ENCODE measurements around the gene RPL27A. TPM values are rescaled to one million over a fixed set of nuclear protein-coding genes. Genes with fewer than 3 reads are reported as not detected.

The RPL27A gene
- total RNA-seq, 1 donor from 2014 or later = 653 TPM

DNA sequence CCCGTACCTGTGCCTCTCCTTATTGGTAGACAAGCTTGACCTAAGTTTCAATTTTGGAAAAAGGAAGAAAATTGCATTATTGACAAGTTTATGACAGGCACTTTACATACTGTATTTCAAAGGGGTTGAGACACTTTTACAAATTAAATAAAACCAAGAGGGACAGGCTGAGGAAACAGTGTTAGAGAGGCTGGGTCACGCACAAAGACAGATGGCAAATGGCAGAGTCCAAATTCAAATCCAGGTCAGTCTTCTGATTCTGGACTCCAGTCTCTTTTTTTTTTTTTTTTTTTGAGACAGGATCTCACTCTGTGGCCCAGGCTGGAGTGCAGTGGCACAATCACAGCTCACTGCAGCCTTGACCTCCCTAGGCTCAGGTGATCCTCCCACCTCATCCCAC is 10.2 kb upstream of the RPL27A start:
- no peak for DNase-seq (ENCODE audit: low spot score)

DNA sequence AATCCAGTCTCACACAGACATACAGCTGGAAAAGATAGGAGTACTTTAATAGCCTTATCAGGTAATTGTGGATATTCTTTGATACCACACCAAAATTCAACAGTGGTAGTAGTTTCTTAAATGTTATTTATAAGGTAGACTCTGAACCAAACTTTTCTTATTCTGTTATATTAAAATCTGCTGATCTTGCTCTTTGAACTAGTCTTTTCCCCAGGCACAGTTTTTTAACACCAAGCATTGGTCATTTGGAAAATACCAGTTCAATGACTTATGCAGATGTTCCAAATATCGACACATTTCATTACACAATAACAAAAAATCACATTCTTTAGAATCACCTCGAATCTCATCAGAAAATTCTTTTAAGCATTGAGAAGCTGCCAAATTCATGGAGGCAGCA is 7.7 kb upstream of the RPL27A start:
- DNase-seq (ENCODE audit: low spot score) = no peak

DNA sequence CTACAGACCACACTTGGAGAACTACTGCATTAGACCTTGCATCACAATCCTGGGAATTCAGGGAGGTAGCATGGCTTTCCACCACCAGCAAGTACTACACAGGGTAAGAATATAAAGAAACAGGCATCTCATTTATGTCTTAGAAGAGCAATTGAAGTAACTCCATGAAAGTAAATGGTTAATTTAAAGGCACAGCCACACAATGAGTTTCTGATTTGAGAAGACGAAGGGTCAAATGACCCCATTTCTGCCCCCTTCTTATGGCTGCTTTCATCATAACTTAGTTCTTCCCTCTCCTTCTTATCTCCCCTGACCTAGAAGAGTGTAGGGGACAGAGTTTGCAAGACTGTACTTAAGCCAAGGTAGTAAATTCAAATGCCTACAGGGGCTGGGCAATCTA is 6.1 kb upstream of the RPL27A start:
- DNase-seq (ENCODE audit: low spot score) = no peak

DNA sequence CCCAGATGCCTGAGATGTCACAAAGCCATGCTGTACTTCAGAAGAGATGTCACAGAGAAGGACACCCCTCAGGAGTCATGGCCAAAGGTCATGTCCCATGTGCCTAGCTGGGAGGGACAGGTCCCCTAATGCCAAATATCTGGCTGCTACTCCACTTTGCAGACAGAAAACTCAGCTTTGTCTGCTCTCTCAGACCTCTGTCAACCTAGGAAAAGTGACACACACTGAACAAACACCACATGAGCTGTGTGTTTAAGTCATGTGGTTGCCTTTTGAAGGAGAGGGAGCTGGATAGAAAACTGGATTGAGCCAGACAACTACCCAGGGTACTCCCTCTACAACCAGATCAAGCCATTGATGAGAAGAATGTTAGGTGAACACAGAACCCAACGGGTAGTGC is 3.6 kb upstream of the RPL27A start:
- no peak for DNase-seq (ENCODE audit: low spot score)

GRCh38 chr11:8681837-8682302 is 722 bp upstream of the RPL27A start:
- DNase-seq (ENCODE audit: low spot score) = no peak

DNA sequence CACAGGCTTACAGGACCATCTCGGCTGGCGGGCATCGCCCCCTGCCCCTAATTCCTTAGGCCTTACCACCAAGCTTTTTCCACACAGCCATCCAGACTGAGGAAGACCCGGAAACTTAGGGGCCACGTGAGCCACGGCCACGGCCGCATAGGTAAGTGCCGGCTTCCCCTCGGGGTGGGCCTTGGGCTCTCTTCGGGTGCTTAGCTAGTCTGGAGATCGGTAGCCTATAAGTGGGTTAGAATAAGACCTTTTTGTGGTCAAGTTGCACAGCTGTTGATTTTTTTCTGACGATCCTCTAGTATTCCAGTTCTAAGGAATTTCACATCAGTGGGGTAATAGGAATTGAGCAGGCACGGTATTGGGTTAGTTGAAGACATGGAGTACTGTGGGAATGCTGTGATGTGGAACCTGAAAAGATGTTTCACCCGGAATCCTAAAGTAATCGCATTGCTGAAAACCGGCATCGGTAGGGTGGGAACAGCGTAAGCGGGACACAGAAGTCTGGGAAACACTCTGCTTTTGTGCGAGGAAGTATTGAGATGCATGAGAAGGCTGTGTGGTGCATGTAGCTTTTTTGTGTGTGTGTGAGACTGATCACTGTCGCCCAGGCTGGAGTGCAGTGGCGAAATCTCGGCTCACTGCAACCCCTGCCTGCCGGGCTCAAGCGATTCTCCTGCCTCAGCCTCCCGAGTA is 669 bp downstream of the RPL27A start:
- DNase-seq (ENCODE audit: low spot score) = no peak

GRCh38 chr11:8684600-8685290 is 2.2 kb downstream of the RPL27A start:
- no peak for DNase-seq (ENCODE audit: low spot score)

GRCh38 chr11:8685306-8685705 is 2.7 kb downstream of the RPL27A start:
- peak; percentile 22 for DNase-seq (ENCODE audit: low spot score)

GRCh38 chr11:8685820-8686219 is 3.2 kb downstream of the RPL27A start:
- no peak for DNase-seq (ENCODE audit: low spot score)

GRCh38 chr11:8686325-8686724 is 3.7 kb downstream of the RPL27A start:
- peak; percentile 33 for DNase-seq (ENCODE audit: low spot score)

- peak; percentile 99 for DNase-seq (ENCODE audit: low spot score)
Observed at GRCh38 chr11:8688414-8689362, 6.1 kb downstream of the RPL27A start.

DNA sequence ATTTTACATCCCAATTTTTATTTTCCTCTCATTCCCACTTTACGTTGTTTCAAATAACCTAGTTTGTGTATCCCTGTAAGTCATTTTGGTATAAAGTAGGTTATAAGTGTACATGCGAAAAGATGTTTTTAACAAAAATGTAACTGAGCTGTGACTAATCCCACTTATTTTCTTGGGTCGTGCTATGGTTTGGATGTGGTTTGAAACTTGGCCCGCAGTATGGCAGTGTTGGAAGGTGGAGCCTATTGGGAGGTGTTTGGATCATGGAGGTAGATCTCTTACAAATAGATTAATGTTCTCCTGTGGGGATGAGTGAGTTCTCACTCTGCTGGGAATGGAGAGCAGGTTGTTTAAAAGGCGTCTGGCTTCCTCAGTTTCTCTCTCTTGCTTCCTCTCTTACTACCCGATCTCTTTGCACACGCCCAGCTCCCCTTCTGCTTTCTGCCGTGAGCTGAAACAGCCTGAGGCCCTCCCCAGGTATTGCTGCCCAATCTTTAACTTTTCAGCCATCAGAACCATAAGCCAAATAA is 7.2 kb downstream of the RPL27A start:
- DNase-seq (ENCODE audit: low spot score) = peak; percentile 12

GRCh38 chr11:8690374-8691342 is 8.1 kb downstream of the RPL27A start:
- peak; percentile 41 for DNase-seq (ENCODE audit: low spot score)

- DNase-seq (ENCODE audit: low spot score) = peak; percentile 49
Observed at GRCh38 chr11:8691601-8692000, 9.0 kb downstream of the RPL27A start.

DNA sequence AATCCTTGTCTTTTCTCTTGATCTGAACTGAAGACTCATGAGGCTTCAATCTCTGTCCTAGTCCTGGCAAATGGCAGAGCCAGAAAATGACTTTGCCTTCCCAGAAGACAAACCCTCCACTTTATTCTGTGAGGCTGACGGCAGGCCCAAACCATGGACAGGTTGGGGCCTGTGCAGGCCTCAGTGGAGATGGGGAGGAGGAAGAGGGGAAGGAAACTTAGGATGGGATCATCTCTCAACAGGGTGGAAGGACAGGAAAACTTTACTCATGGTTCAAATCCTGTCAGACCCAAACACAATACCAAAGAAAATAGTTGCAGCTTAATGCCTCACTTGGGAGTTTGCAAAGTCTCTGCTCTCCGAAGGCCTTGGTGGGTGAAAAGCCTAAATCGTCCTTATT is 9.8 kb downstream of the RPL27A start:
- no peak for DNase-seq (ENCODE audit: low spot score)

DNA sequence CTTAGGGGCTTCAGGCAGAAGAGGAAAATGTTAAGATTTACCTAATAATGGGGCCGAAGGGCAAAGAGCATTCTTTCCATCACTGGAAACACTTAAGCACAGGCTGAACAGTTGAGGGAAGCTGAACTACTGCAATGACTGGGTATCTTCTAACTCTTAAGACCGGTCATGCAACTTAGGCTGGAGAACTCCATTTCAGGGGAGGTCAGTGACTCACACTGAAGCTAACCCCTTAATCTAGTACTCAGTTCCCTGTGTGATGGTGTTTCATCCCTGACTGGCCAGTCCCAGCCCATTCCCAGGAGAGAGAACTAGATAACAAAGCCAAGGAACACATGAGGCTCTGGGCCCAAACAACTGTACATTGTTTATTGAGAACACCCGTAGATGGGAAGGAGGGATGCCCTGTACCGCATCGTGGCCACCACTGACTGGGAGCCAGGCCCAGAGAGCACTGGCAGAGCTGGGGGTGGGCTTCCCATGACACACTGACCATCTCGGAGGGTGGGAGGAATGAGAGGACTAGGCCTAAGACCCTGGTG is 10.5 kb downstream of the RPL27A start:
- DNase-seq (ENCODE audit: low spot score) = peak; percentile 53

- DNase-seq (ENCODE audit: low spot score) = peak; percentile 49
Observed at GRCh38 chr11:8693555-8693954, 11.0 kb downstream of the RPL27A start.

DNA sequence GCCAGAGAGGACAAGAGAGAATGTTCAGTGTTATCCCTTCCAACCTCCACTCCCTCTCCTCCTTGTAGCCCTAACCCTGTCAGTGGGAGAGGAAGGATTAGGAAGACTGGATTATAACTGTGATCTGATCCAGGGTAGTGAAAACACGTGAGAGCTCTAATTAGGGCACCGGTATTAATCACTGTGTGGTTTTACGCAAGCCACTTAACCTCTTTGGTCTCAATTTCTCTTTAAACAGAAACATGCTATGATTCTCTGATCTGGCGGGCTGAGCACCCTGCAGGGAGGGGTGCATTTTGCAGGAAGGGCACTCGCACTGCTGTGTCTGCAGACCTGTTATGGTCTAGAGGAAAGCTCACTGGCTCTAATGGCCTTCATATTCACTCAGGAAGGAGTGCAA is 11.5 kb downstream of the RPL27A start:
- peak; percentile 20 for DNase-seq (ENCODE audit: low spot score)

DNA sequence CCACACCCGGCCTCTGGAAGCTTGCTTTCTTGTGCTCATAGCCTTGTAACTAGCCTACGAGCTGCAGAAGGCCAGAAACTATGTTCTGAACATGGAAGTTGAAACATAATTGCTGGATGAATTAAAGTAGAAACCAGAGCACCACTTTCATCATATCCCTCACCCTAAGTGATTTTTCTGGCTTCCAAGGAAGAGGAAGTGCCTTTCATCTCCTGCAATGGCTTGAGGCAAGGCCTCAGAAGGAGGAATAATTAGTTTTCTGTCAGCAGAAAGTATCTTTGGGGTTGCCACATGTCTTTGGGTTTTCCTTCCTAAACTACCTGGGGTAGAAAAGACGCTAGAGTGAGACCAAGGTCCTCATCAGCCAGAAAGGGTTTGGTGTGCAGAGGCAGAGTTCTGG is 14.5 kb downstream of the RPL27A start:
- DNase-seq (ENCODE audit: low spot score) = no peak

DNA sequence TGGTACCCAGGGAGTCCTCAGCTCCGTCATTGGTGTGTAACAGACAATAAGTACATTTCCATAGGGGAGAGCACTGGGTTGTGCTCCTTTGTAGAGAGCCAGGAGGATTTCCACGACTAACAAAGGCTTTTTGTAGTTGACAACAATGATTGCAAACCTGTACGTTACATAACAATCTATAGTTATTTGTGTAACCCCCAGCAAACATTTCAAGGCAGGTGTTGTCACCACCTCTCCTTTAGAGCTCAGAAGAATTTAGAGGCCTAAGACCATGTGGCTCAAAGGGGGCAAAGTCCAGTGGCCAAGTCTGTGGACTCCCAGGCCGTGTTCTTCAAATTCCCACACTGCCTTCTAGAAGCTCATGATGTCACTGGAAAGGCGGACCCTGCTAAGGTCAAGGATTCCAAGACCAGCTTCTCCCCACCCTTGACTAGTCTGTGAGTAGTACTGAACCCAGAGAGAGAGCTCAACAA is 15.8 kb downstream of the RPL27A start:
- DNase-seq (ENCODE audit: low spot score) = no peak
